ENCODE data around the gene SUSD1. TPM values are rescaled to one million over a fixed set of nuclear protein-coding genes. Genes with fewer than 3 reads are reported as not detected.

The SUSD1 gene
- total RNA-seq, 2 experiments from 2014 or later, result 0.32 TPM; not detected in 1

- no peak for DNase-seq (ENCODE audit: low spot score)
- Histone ChIP-seq H2AFZ (ENCODE audit: low read length) (no peak overlapping the region), H3K79me2 (ENCODE audit: insufficient read depth, low read depth, low read length) (no peaks in the 10 kb centered on the region), H4K20me1 (ENCODE audit: insufficient read depth, low read length) (no peaks in the 10 kb centered on the region), H3K27ac (ENCODE audit: low read depth, low read length, poor library complexity, severe bottlenecking) (no peak overlapping the region), H3K4me3 (ENCODE audit: low read depth, low read length, poor library complexity, severe bottlenecking) (no peak overlapping the region), H3K9me3 (ENCODE audit: low read length) (no peaks in the 10 kb centered on the region), H3K9me2 (ENCODE audit: insufficient read depth, low read length) (no peaks in the 10 kb centered on the region), H3K4me2 (ENCODE audit: low read length) (no peak overlapping the region), H3K36me3 (ENCODE audit: insufficient read depth, low read length) (no peaks in the 10 kb centered on the region), H3K4me1 (ENCODE audit: insufficient read depth, low read length, poor library complexity, severe bottlenecking) (no peaks in the 10 kb centered on the region)
- POLR2A ChIA-PET, result interaction anchor here (0.5 to 1.5 kb wide), 4 partner anchors 9 to 268 kb away, joined by 3 to 6 read pairs (median 4); no protein-coding TSS in a partner anchor
- CTCF ChIA-PET (ENCODE audit: unreplicated experiment), result no interaction called here
- BruUV-seq (replicated peaks), result no TSS peak
- intact Hi-C loops (cut with micrococcal nuclease; ENCODE audit: unreplicated experiment), result no loop called here
- no peak for TF ChIP-seq EZH2phosphoT487 (IDR thresholded peaks at IDR 0.05; ENCODE audit: borderline replicate concordance, low read depth, low read length)
- TF ChIP-seq, protein P1, sequence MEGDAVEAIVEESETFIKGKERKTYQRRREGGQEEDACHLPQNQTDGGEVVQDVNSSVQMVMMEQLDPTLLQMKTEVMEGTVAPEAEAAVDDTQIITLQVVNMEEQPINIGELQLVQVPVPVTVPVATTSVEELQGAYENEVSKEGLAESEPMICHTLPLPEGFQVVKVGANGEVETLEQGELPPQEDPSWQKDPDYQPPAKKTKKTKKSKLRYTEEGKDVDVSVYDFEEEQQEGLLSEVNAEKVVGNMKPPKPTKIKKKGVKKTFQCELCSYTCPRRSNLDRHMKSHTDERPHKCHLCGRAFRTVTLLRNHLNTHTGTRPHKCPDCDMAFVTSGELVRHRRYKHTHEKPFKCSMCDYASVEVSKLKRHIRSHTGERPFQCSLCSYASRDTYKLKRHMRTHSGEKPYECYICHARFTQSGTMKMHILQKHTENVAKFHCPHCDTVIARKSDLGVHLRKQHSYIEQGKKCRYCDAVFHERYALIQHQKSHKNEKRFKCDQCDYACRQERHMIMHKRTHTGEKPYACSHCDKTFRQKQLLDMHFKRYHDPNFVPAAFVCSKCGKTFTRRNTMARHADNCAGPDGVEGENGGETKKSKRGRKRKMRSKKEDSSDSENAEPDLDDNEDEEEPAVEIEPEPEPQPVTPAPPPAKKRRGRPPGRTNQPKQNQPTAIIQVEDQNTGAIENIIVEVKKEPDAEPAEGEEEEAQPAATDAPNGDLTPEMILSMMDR (conservative IDR thresholded peaks at IDR 0.05; ENCODE audit: low read length), result no peak
These were observed 54.6 kb downstream of the SUSD1 start for GRCh38 chr9:112120439-112120925.

- Histone ChIP-seq H4K20me1 (ENCODE audit: insufficient read depth, low read length) (no peaks in the 10 kb centered on the region), H3K27ac (ENCODE audit: low read depth, low read length, poor library complexity, severe bottlenecking) (no peak overlapping the region), H3K36me3 (ENCODE audit: insufficient read depth, low read length) (no peaks in the 10 kb centered on the region), H3K9me3 (ENCODE audit: low read length) (no peaks in the 10 kb centered on the region), H2AFZ (ENCODE audit: low read length) (no peak overlapping the region), H3K9me2 (ENCODE audit: insufficient read depth, low read length) (no peaks in the 10 kb centered on the region), H3K4me2 (ENCODE audit: low read length) (no peak overlapping the region), H3K4me3 (ENCODE audit: low read depth, low read length, poor library complexity, severe bottlenecking) (no peak overlapping the region), H3K4me1 (ENCODE audit: insufficient read depth, low read length, poor library complexity, severe bottlenecking) (no peaks in the 10 kb centered on the region), H3K79me2 (ENCODE audit: insufficient read depth, low read depth, low read length) (no peaks in the 10 kb centered on the region)
- POLR2A ChIA-PET, result interaction anchor here (1.1 kb wide), 1 partner anchor 245 kb away, joined by 3 read pairs; no protein-coding TSS in a partner anchor
- intact Hi-C loops (cut with micrococcal nuclease; ENCODE audit: unreplicated experiment), result no loop called here
- CTCF ChIA-PET (ENCODE audit: unreplicated experiment), result no interaction called here
- TF ChIP-seq EZH2phosphoT487 (IDR thresholded peaks at IDR 0.05; ENCODE audit: borderline replicate concordance, low read depth, low read length), result no peak
- TF ChIP-seq, protein P1 (conservative IDR thresholded peaks at IDR 0.05; ENCODE audit: low read length), result no peak
- DNase-seq (ENCODE audit: low spot score), result no peak
- BruUV-seq (replicated peaks), result no TSS peak
These were observed 55.1 kb downstream of the SUSD1 start for GRCh38 chr9:112120030-112120341.

- no peak for DNase-seq (ENCODE audit: low spot score)
- Histone ChIP-seq H3K9me2 (ENCODE audit: insufficient read depth, low read length) (no peaks in the 10 kb centered on the region), H3K4me3 (ENCODE audit: low read depth, low read length, poor library complexity, severe bottlenecking) (no peak overlapping the region), H3K36me3 (ENCODE audit: insufficient read depth, low read length) (no peaks in the 10 kb centered on the region), H3K79me2 (ENCODE audit: insufficient read depth, low read depth, low read length) (no peaks in the 10 kb centered on the region), H2AFZ (ENCODE audit: low read length) (no peak overlapping the region), H4K20me1 (ENCODE audit: insufficient read depth, low read length) (no peaks in the 10 kb centered on the region), H3K4me1 (ENCODE audit: insufficient read depth, low read length, poor library complexity, severe bottlenecking) (no peaks in the 10 kb centered on the region), H3K9me3 (ENCODE audit: low read length) (no peaks in the 10 kb centered on the region), H3K4me2 (ENCODE audit: low read length) (no peak overlapping the region), H3K27ac (ENCODE audit: low read depth, low read length, poor library complexity, severe bottlenecking) (no peak overlapping the region)
- CTCF ChIA-PET (ENCODE audit: unreplicated experiment), result no interaction called here
- POLR2A ChIA-PET, result interaction anchor here (0.6 kb wide), 1 partner anchor 560 kb away, joined by 5 read pairs; no protein-coding TSS in a partner anchor
- BruUV-seq (replicated peaks), result no TSS peak
- no peak for TF ChIP-seq EZH2phosphoT487 (IDR thresholded peaks at IDR 0.05; ENCODE audit: borderline replicate concordance, low read depth, low read length)
- TF ChIP-seq, protein P1 (conservative IDR thresholded peaks at IDR 0.05; ENCODE audit: low read length), result no peak
- intact Hi-C loops (cut with micrococcal nuclease; ENCODE audit: unreplicated experiment), result no loop called here
These were observed 55.7 kb downstream of the SUSD1 start for GRCh38 chr9:112119225-112120029.
